A673 (cell line): Measurements from ENCODE around the gene RNF212B. TPM values are rescaled to one million over a fixed set of nuclear protein-coding genes. Genes with fewer than 3 reads are reported as not detected.
"Not testable (repeated sequence)": the region's sequence is repeated elsewhere in the genome, so short reads cannot be mapped to it uniquely, and the experiment has no call there.

ENCODE experiments used
- Bru-seq: library from RNA; stranded (reverse); fragments of 400-500 nt; gene quantifications from one replicate; lab custom pipeline; 2021; lab: Mats Ljungman, UMichigan
- BruChase-seq, 2 experiments: library from RNA; stranded (reverse); fragments of 400-500 nt; gene quantifications; one replicate each; lab custom pipeline; 2021; lab: Mats Ljungman, UMichigan
- BruUV-seq: library from RNA; stranded (reverse); fragments of 400-500 nt; replicated peaks from 2 replicates; lab custom pipeline; 2021; lab: Mats Ljungman, UMichigan
- CTCF ChIA-PET: fragments of 300-600 bp; sonication (Branson Sonifier 250); formaldehyde crosslinking; loops from one replicate; lab custom pipeline; 2022; ENCODE audit warnings: antibody characterized with exemption; lab: Charles Lee
- POLR2A ChIA-PET: fragments of 300-600 bp; sonication (Branson Sonifier 250); formaldehyde crosslinking; loops from one replicate; lab custom pipeline; 2022; ENCODE audit warnings: antibody characterized with exemption; ENCODE audit not compliant: low non-redundant PET; lab: Charles Lee
- DNase-seq: peaks from one replicate; pipeline ENCODE4 v3.0.0-alpha.2; 2015; ENCODE audit warnings: low spot score
- H3K27ac ChIP-seq: fragments of 200-600 bp; sonication (generic); 2 replicates; pipeline ENCODE4 v1.5.1; 2016; ENCODE audit warnings: mixed run types, low read depth, mild to moderate bottlenecking, mixed read lengths, antibody characterized with exemption, low read length; ENCODE audit not compliant: poor library complexity, severe bottlenecking
- H3K27me3 ChIP-seq: fragments of 200-600 bp; sonication (generic); replicated peaks from 2 replicates; pipeline ENCODE4 v1.6.1; 2017; ENCODE audit warnings: mixed run types, low read depth, mild to moderate bottlenecking, mixed read lengths, antibody characterized with exemption, low read length; ENCODE audit not compliant: insufficient read depth, poor library complexity
- H3K36me3 ChIP-seq: fragments of 200-600 bp; sonication (generic); 2 replicates; pipeline ENCODE4 v1.6.1; 2016; ENCODE audit warnings: mixed run types, mild to moderate bottlenecking, mixed read lengths, antibody characterized with exemption, low read length; ENCODE audit not compliant: insufficient read depth, poor library complexity, severe bottlenecking
- H3K4me1 ChIP-seq: fragments of 200-600 bp; sonication (generic); 2 replicates; pipeline ENCODE4 v1.6.1; 2017; ENCODE audit warnings: mixed run types, mild to moderate bottlenecking, mixed read lengths, antibody characterized with exemption, low read length; ENCODE audit not compliant: insufficient read depth, poor library complexity, severe bottlenecking
- H3K4me3 ChIP-seq: fragments of 200-600 bp; sonication (generic); 2 replicates; pipeline ENCODE4 v1.5.1; 2016; ENCODE audit warnings: low read depth, mixed run types, mild to moderate bottlenecking, mixed read lengths, low read length; ENCODE audit not compliant: poor library complexity, severe bottlenecking
- H3K9me3 ChIP-seq: fragments of 200-600 bp; sonication (generic); 2 replicates; pipeline ENCODE4 v1.6.1; 2016; ENCODE audit warnings: mixed run types, low read depth, mild to moderate bottlenecking, mixed read lengths, antibody characterized with exemption, low read length; ENCODE audit not compliant: poor library complexity, severe bottlenecking
- EZH2 ChIP-seq: fragments of 200-600 bp; sonication (generic); IDR thresholded peaks from 2 replicates; pipeline ENCODE4 v1.6.1; 2017; ENCODE audit warnings: borderline replicate concordance, low read depth, mild to moderate bottlenecking, mixed read lengths, antibody characterized with exemption, low read length; ENCODE audit not compliant: poor library complexity, severe bottlenecking
- intact Hi-C: fragments of 100-400 bp; cut with micrococcal nuclease; formaldehyde crosslinking; loops from one replicate; pipeline ENCODE4 v1.10.0; 2022; ENCODE audit not compliant: unreplicated experiment
- long read RNA-seq: library from polyadenylated mRNA; stranded (forward); transcript quantifications from one replicate; pipeline ENCODE4 v2.0.0, GENCODE V29; 2022
- total RNA-seq: library from RNA; stranded (reverse); gene quantifications from 2 replicates; pipeline ENCODE4 v1.2.3, GENCODE V29; 2021
- TF ChIP-seq, protein P1 (sequence below): fragments of 300-800, 200-600 bp; sonication (generic); conservative IDR thresholded peaks from 2 replicates; pipeline ENCODE4 v1.5.1; 2017; ENCODE audit warnings: low read depth, mild to moderate bottlenecking, antibody characterized with exemption, low read length, moderate library complexity, mixed read lengths

Gene RNF212B, protein sequence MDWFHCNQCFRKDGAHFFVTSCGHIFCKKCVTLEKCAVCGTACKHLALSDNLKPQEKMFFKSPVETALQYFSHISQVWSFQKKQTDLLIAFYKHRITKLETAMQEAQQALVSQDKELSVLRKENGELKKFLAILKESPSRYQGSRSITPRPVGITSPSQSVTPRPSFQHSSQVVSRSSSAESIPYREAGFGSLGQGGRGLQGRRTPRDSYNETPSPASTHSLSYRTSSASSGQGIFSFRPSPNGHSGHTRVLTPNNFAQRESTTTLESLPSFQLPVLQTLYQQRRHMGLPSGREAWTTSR
- total RNA-seq (not detected in 2 replicates), Bru-seq, nascent RNA (percentile 7 among the genes with signal in this experiment), BruChase-seq, experiment 1, labeled RNA remaining after a 2-hour chase (percentile 2 among the genes with signal in this experiment), BruChase-seq, experiment 2, labeled RNA remaining after a 6-hour chase (percentile 4 among the genes with signal in this experiment)
- long read RNA-seq: 0 reads

GRCh38 chr14:23237772-23238594 lies at the start of gene RNF212B:
RNF212B (plus strand) TSS chr14:23237936; CDS start chr14:23240346, 2,410 bp downstream.
- Histone ChIP-seq H3K4me3 (peak within 1 kb of the TSS; percentile 20), H3K4me1 (peaks cover 5% of the 10 kb centered on the region), H3K27me3 (no peaks in the 10 kb centered on the region), H3K9me3 (no peaks in the 10 kb centered on the region), H3K27ac (no peak within 1 kb of the TSS), H3K36me3 (no peaks in the 10 kb centered on the region)
- intact Hi-C loops: no loop called here
- DNase-seq: peak; percentile 93
- no TSS peak for BruUV-seq
- ChIA-PET POLR2A (interaction anchor here (0.6 to 1.1 kb wide), 2 partner anchors 143 to 654 kb away, joined by 3 to 4 read pairs; partner anchors contain the start of genes ACIN1 and C14orf119), CTCF (no interaction called here)
- no peak for TF ChIP-seq EZH2
- TF ChIP-seq, protein P1, sequence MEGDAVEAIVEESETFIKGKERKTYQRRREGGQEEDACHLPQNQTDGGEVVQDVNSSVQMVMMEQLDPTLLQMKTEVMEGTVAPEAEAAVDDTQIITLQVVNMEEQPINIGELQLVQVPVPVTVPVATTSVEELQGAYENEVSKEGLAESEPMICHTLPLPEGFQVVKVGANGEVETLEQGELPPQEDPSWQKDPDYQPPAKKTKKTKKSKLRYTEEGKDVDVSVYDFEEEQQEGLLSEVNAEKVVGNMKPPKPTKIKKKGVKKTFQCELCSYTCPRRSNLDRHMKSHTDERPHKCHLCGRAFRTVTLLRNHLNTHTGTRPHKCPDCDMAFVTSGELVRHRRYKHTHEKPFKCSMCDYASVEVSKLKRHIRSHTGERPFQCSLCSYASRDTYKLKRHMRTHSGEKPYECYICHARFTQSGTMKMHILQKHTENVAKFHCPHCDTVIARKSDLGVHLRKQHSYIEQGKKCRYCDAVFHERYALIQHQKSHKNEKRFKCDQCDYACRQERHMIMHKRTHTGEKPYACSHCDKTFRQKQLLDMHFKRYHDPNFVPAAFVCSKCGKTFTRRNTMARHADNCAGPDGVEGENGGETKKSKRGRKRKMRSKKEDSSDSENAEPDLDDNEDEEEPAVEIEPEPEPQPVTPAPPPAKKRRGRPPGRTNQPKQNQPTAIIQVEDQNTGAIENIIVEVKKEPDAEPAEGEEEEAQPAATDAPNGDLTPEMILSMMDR: no peak

- CTCF ChIA-PET: no interaction called here
- POLR2A ChIA-PET: no interaction called here
- H3K36me3 ChIP-seq: no peaks in the 10 kb centered on the region
- no peaks in the 10 kb centered on the region for H3K9me3 ChIP-seq
- TF ChIP-seq, protein P1: no peak
- TF ChIP-seq EZH2: no peak
- no peak overlapping the region for H3K27ac ChIP-seq
- no peak for DNase-seq
- intact Hi-C loops: no loop called here
- no peaks in the 10 kb centered on the region for H3K27me3 ChIP-seq
- H3K4me1 ChIP-seq: no peaks in the 10 kb centered on the region
- H3K4me3 ChIP-seq: no peak overlapping the region
- no TSS peak for BruUV-seq
Measured at GRCh38 chr14:23193432-23193831, 44.3 kb upstream of the RNF212B start.

DNA sequence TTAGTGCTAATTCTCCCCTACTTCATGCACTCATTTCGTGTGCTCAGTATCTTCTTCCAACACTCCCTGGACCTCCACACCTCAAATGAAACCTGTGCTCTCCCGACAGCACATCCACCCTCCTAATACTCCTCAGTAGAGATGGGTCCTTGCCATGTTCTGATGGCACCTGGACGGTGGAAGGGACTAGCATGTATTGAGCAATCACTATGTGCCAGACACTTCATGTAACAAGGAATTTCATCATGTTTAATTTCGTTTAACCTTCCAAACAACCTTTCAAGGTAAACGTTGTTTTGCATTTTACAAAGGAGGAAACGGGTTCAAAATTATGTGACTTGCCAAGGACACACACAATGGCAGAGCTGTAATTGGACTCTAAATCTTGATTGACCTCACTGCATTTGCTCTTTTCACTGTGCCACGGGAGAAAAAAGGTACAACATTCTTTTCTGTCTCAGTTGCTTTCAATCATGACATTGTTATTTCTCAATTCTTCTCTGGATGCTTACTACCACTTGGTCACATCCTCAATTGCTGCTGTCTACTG lies 42.1 kb upstream of the RNF212B start:
- intact Hi-C loops: no loop called here
- H3K9me3 ChIP-seq: no peaks in the 10 kb centered on the region
- CTCF ChIA-PET: interaction anchor here (0.7 kb wide), 1 partner anchor 12 kb away, joined by 3 read pairs; the partner anchor contains the start of gene SLC7A8
- POLR2A ChIA-PET: no interaction called here
- no peak overlapping the region for H3K4me3 ChIP-seq
- H3K4me1 ChIP-seq: no peaks in the 10 kb centered on the region
- no peak for DNase-seq
- no peak overlapping the region for H3K27ac ChIP-seq
- H3K36me3 ChIP-seq: no peaks in the 10 kb centered on the region
- no TSS peak for BruUV-seq
- no peaks in the 10 kb centered on the region for H3K27me3 ChIP-seq
- TF ChIP-seq EZH2: no peak
- TF ChIP-seq, protein P1: no peak

GRCh38 chr14:23196487-23196886 lies 41.2 kb upstream of the RNF212B start:
- intact Hi-C loops, H3K27me3 ChIP-seq, BruUV-seq, H3K9me3 ChIP-seq, DNase-seq, H3K36me3 ChIP-seq, H3K27ac ChIP-seq, POLR2A ChIA-PET, H3K4me1 ChIP-seq, H3K4me3 ChIP-seq: not testable (repeated sequence)
- CTCF ChIA-PET: interaction anchor here (0.7 kb wide), 1 partner anchor 13 kb away, joined by 3 read pairs; the partner anchor contains the start of gene SLC7A8
